ENCODE measurements around the gene RDX.
"Not testable (repeated sequence)": the region's sequence is repeated elsewhere in the genome, so short reads cannot be mapped to it uniquely, and the experiment has no call there.

Gene RDX

GRCh38 chr11:110219006-110219785 is 77.2 kb downstream of the RDX start:
- no peaks in the 10 kb centered on the region for H3K27me3 ChIP-seq (ENCODE audit: control insufficient read depth in 1 of 2, insufficient read depth in 2 of 2, low read length in 2 of 2)
- H3K36me3 ChIP-seq (ENCODE audit: insufficient read depth, low read length), result no peaks in the 10 kb centered on the region
- no peak overlapping the region for H3K9ac ChIP-seq (ENCODE audit: low read length)
- H3K4me3 ChIP-seq (ENCODE audit: low read depth in 1 of 2, low read length in 2 of 2), result no peak overlapping the region
- no peaks in the 10 kb centered on the region for H3K4me1 ChIP-seq (ENCODE audit: insufficient read depth, low read length)
- no peak overlapping the region for H3K27ac ChIP-seq (ENCODE audit: low read depth, low read length)
- H3K9me3 ChIP-seq (ENCODE audit: low read length), result no peaks in the 10 kb centered on the region

- Histone ChIP-seq H3K4me3 (ENCODE audit: low read depth in 1 of 2, low read length in 2 of 2) (no peak overlapping the region), H3K4me1 (ENCODE audit: insufficient read depth, low read length) (no peaks in the 10 kb centered on the region), H3K36me3 (ENCODE audit: insufficient read depth, low read length) (no peaks in the 10 kb centered on the region), H3K27ac (ENCODE audit: low read depth, low read length) (no peak overlapping the region), H3K9ac (ENCODE audit: low read length) (no peak overlapping the region), H3K27me3 (ENCODE audit: control insufficient read depth in 1 of 2, insufficient read depth in 2 of 2, low read length in 2 of 2) (no peaks in the 10 kb centered on the region), H3K9me3 (ENCODE audit: low read length) (no peaks in the 10 kb centered on the region)
Observed at GRCh38 chr11:110217936-110218335, 78.5 kb downstream of the RDX start.

GRCh38 chr11:110217223-110217877 is 79.1 kb downstream of the RDX start:
- Histone ChIP-seq H3K9me3 (ENCODE audit: low read length) (no peaks in the 10 kb centered on the region), H3K36me3 (ENCODE audit: insufficient read depth, low read length) (no peaks in the 10 kb centered on the region), H3K27me3 (ENCODE audit: control insufficient read depth in 1 of 2, insufficient read depth in 2 of 2, low read length in 2 of 2) (no peaks in the 10 kb centered on the region), H3K4me3 (ENCODE audit: low read depth in 1 of 2, low read length in 2 of 2) (no peak overlapping the region), H3K9ac (ENCODE audit: low read length) (no peak overlapping the region), H3K27ac (ENCODE audit: low read depth, low read length) (no peak overlapping the region), H3K4me1 (ENCODE audit: insufficient read depth, low read length) (no peaks in the 10 kb centered on the region)

GRCh38 chr11:110209313-110209694 is 87.1 kb downstream of the RDX start:
- H3K4me3 ChIP-seq (ENCODE audit: low read depth in 1 of 2, low read length in 2 of 2); H3K9ac ChIP-seq (ENCODE audit: low read length); H3K27ac ChIP-seq (ENCODE audit: low read depth, low read length); H3K4me1 ChIP-seq (ENCODE audit: insufficient read depth, low read length); H3K27me3 ChIP-seq (ENCODE audit: control insufficient read depth in 1 of 2, insufficient read depth in 2 of 2, low read length in 2 of 2); H3K36me3 ChIP-seq (ENCODE audit: insufficient read depth, low read length); H3K9me3 ChIP-seq (ENCODE audit: low read length): not testable (repeated sequence)

- not testable (repeated sequence) for H3K27me3 ChIP-seq (ENCODE audit: control insufficient read depth in 1 of 2, insufficient read depth in 2 of 2, low read length in 2 of 2); H3K27ac ChIP-seq (ENCODE audit: low read depth, low read length); H3K9ac ChIP-seq (ENCODE audit: low read length); H3K4me1 ChIP-seq (ENCODE audit: insufficient read depth, low read length); H3K36me3 ChIP-seq (ENCODE audit: insufficient read depth, low read length); H3K4me3 ChIP-seq (ENCODE audit: low read depth in 1 of 2, low read length in 2 of 2); H3K9me3 ChIP-seq (ENCODE audit: low read length)
Observed at GRCh38 chr11:110208678-110209312, 87.6 kb downstream of the RDX start.

GRCh38 chr11:110207123-110207522 is 89.3 kb downstream of the RDX start:
- no peak overlapping the region for H3K9ac ChIP-seq (ENCODE audit: low read length)
- H3K27me3 ChIP-seq (ENCODE audit: control insufficient read depth in 1 of 2, insufficient read depth in 2 of 2, low read length in 2 of 2), result no peaks in the 10 kb centered on the region
- H3K4me1 ChIP-seq (ENCODE audit: insufficient read depth, low read length), result no peaks in the 10 kb centered on the region
- H3K27ac ChIP-seq (ENCODE audit: low read depth, low read length), result no peak overlapping the region
- H3K4me3 ChIP-seq (ENCODE audit: low read depth in 1 of 2, low read length in 2 of 2), result no peak overlapping the region
- no peaks in the 10 kb centered on the region for H3K9me3 ChIP-seq (ENCODE audit: low read length)
- H3K36me3 ChIP-seq (ENCODE audit: insufficient read depth, low read length), result no peaks in the 10 kb centered on the region

- no peak overlapping the region for H3K4me3 ChIP-seq (ENCODE audit: low read depth in 1 of 2, low read length in 2 of 2)
- no peaks in the 10 kb centered on the region for H3K36me3 ChIP-seq (ENCODE audit: insufficient read depth, low read length)
- H3K9me3 ChIP-seq (ENCODE audit: low read length), result no peaks in the 10 kb centered on the region
- H3K27ac ChIP-seq (ENCODE audit: low read depth, low read length), result no peak overlapping the region
- H3K27me3 ChIP-seq (ENCODE audit: control insufficient read depth in 1 of 2, insufficient read depth in 2 of 2, low read length in 2 of 2), result no peaks in the 10 kb centered on the region
- H3K9ac ChIP-seq (ENCODE audit: low read length), result no peak overlapping the region
- no peaks in the 10 kb centered on the region for H3K4me1 ChIP-seq (ENCODE audit: insufficient read depth, low read length)
Observed at GRCh38 chr11:110200836-110201235, 95.6 kb downstream of the RDX start.

- Histone ChIP-seq H3K36me3 (ENCODE audit: insufficient read depth, low read length) (no peaks in the 10 kb centered on the region), H3K4me1 (ENCODE audit: insufficient read depth, low read length) (no peaks in the 10 kb centered on the region), H3K9me3 (ENCODE audit: low read length) (no peaks in the 10 kb centered on the region), H3K27me3 (ENCODE audit: control insufficient read depth in 1 of 2, insufficient read depth in 2 of 2, low read length in 2 of 2) (no peaks in the 10 kb centered on the region), H3K9ac (ENCODE audit: low read length) (no peak overlapping the region), H3K4me3 (ENCODE audit: low read depth in 1 of 2, low read length in 2 of 2) (no peak overlapping the region), H3K27ac (ENCODE audit: low read depth, low read length) (no peak overlapping the region)
Observed at GRCh38 chr11:110200241-110200640, 96.2 kb downstream of the RDX start.

- no peaks in the 10 kb centered on the region for H3K36me3 ChIP-seq (ENCODE audit: insufficient read depth, low read length)
- H3K9me3 ChIP-seq (ENCODE audit: low read length), result no peaks in the 10 kb centered on the region
- H3K4me3 ChIP-seq (ENCODE audit: low read depth in 1 of 2, low read length in 2 of 2), result no peak overlapping the region
- no peaks in the 10 kb centered on the region for H3K27me3 ChIP-seq (ENCODE audit: control insufficient read depth in 1 of 2, insufficient read depth in 2 of 2, low read length in 2 of 2)
- H3K4me1 ChIP-seq (ENCODE audit: insufficient read depth, low read length), result no peaks in the 10 kb centered on the region
- no peak overlapping the region for H3K9ac ChIP-seq (ENCODE audit: low read length)
- no peak overlapping the region for H3K27ac ChIP-seq (ENCODE audit: low read depth, low read length)
Observed at GRCh38 chr11:110199184-110199981, 97.0 kb downstream of the RDX start.

GRCh38 chr11:110198031-110198729 is 98.2 kb downstream of the RDX start:
- Histone ChIP-seq H3K9ac (ENCODE audit: low read length) (no peak overlapping the region), H3K4me3 (ENCODE audit: low read depth in 1 of 2, low read length in 2 of 2) (no peak overlapping the region), H3K4me1 (ENCODE audit: insufficient read depth, low read length) (no peaks in the 10 kb centered on the region), H3K36me3 (ENCODE audit: insufficient read depth, low read length) (no peaks in the 10 kb centered on the region), H3K27ac (ENCODE audit: low read depth, low read length) (no peak overlapping the region), H3K27me3 (ENCODE audit: control insufficient read depth in 1 of 2, insufficient read depth in 2 of 2, low read length in 2 of 2) (no peaks in the 10 kb centered on the region), H3K9me3 (ENCODE audit: low read length) (no peaks in the 10 kb centered on the region)
